Activated B cell treated with CpG ODN at 0.5 μM for 24 hours (primary cell): ENCODE data around the gene SFT2D3. TPM values are rescaled to one million over a fixed set of nuclear protein-coding genes. Genes with fewer than 3 reads are reported as not detected.

Source experiments
- ATAC-seq: fragments of 200-7000 bp; cut with Tn5 transposase; one replicate; pipeline ENCODE4 v1.10.0; 2021; ENCODE audit warnings: low read depth, mild to moderate bottlenecking, moderate library complexity
- CTCF ChIA-PET: fragments of 350-600 bp; sonication (Branson Sonifier 250); formaldehyde crosslinking; loops from one replicate; lab custom pipeline; 2021; ENCODE audit warnings: antibody characterized with exemption; lab: Charles Lee
- POLR2A ChIA-PET: fragments of 350-600 bp; sonication (Branson Sonifier 250); formaldehyde crosslinking; loops from one replicate; lab custom pipeline; 2021; ENCODE audit warnings: antibody characterized with exemption; lab: Charles Lee
- DNase-seq: peaks from one replicate; pipeline ENCODE4 v3.0.0; 2022
- H3K27ac Mint-ChIP-seq: one replicate; pipeline ENCODE4 v1.8.0; 2020; ENCODE audit warnings: mixed read lengths
- H3K27me3 Mint-ChIP-seq: one replicate; pipeline ENCODE4 v1.8.0; 2021; ENCODE audit warnings: mixed read lengths
- H3K36me3 Mint-ChIP-seq: one replicate; pipeline ENCODE4 v1.8.0; 2021; ENCODE audit warnings: low read depth, mixed read lengths
- H3K4me1 Mint-ChIP-seq: one replicate; pipeline ENCODE4 v1.8.0; 2021; ENCODE audit warnings: mixed read lengths
- H3K4me3 Mint-ChIP-seq: one replicate; pipeline ENCODE4 v1.8.0; 2020; ENCODE audit warnings: mild to moderate bottlenecking, mixed read lengths
- H3K9me3 Mint-ChIP-seq: one replicate; pipeline ENCODE4 v1.8.0; 2020; ENCODE audit warnings: mixed read lengths
- intact Hi-C: fragments of 100-400 bp; cut with micrococcal nuclease; formaldehyde crosslinking; loops from one replicate; pipeline ENCODE4 v1.15.1; 2024
- total RNA-seq: library from RNA; stranded (reverse); gene quantifications from 2 replicates; pipeline ENCODE4 v1.2.3, GENCODE V29; 2022
- TF ChIP-seq, protein P1 (sequence below): fragments of 200-600 bp; IDR thresholded peaks from one replicate; pipeline ENCODE4 v1.8.0; 2022; ENCODE audit warnings: antibody characterized with exemption, mild to moderate bottlenecking

The SFT2D3 gene
- total RNA-seq, 1 donor from 2014 or later = 10.1 TPM

GRCh38 chr2:127690696-127691095 is 10.6 kb upstream of the SFT2D3 start:
- H3K36me3 Mint-ChIP-seq = peaks cover 6% of the 10 kb centered on the region
- no peaks in the 10 kb centered on the region for H3K4me1 Mint-ChIP-seq
- ATAC-seq (no peak), DNase-seq (no peak)
- ChIA-PET CTCF (no interaction called here), POLR2A (no interaction called here)
- intact Hi-C loops = no loop called here
- peaks cover 16% of the 10 kb centered on the region for H3K9me3 Mint-ChIP-seq
- no peak overlapping the region for H3K27ac Mint-ChIP-seq
- no peak overlapping the region for H3K4me3 Mint-ChIP-seq
- no peaks in the 10 kb centered on the region for H3K27me3 Mint-ChIP-seq
- TF ChIP-seq, protein P1, sequence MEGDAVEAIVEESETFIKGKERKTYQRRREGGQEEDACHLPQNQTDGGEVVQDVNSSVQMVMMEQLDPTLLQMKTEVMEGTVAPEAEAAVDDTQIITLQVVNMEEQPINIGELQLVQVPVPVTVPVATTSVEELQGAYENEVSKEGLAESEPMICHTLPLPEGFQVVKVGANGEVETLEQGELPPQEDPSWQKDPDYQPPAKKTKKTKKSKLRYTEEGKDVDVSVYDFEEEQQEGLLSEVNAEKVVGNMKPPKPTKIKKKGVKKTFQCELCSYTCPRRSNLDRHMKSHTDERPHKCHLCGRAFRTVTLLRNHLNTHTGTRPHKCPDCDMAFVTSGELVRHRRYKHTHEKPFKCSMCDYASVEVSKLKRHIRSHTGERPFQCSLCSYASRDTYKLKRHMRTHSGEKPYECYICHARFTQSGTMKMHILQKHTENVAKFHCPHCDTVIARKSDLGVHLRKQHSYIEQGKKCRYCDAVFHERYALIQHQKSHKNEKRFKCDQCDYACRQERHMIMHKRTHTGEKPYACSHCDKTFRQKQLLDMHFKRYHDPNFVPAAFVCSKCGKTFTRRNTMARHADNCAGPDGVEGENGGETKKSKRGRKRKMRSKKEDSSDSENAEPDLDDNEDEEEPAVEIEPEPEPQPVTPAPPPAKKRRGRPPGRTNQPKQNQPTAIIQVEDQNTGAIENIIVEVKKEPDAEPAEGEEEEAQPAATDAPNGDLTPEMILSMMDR = no peak

GRCh38 chr2:127694986-127695385 is 6.3 kb upstream of the SFT2D3 start:
- H3K36me3 Mint-ChIP-seq = peaks cover 8% of the 10 kb centered on the region
- ATAC-seq (no peak), DNase-seq (no peak)
- H3K27ac Mint-ChIP-seq = no peak overlapping the region
- H3K4me3 Mint-ChIP-seq = no peak overlapping the region
- no peaks in the 10 kb centered on the region for H3K4me1 Mint-ChIP-seq
- no peaks in the 10 kb centered on the region for H3K27me3 Mint-ChIP-seq
- intact Hi-C loops = loop anchor here (1.0 kb wide), 2 partner anchors 46 to 104 kb away; no protein-coding TSS in a partner anchor
- ChIA-PET POLR2A (no interaction called here), CTCF (interaction anchor here (2.2 kb wide), 1 partner anchor 104 kb away, joined by 7 read pairs; no protein-coding TSS in a partner anchor)
- TF ChIP-seq, protein P1 = no peak
- H3K9me3 Mint-ChIP-seq = peaks cover 11% of the 10 kb centered on the region

DNA sequence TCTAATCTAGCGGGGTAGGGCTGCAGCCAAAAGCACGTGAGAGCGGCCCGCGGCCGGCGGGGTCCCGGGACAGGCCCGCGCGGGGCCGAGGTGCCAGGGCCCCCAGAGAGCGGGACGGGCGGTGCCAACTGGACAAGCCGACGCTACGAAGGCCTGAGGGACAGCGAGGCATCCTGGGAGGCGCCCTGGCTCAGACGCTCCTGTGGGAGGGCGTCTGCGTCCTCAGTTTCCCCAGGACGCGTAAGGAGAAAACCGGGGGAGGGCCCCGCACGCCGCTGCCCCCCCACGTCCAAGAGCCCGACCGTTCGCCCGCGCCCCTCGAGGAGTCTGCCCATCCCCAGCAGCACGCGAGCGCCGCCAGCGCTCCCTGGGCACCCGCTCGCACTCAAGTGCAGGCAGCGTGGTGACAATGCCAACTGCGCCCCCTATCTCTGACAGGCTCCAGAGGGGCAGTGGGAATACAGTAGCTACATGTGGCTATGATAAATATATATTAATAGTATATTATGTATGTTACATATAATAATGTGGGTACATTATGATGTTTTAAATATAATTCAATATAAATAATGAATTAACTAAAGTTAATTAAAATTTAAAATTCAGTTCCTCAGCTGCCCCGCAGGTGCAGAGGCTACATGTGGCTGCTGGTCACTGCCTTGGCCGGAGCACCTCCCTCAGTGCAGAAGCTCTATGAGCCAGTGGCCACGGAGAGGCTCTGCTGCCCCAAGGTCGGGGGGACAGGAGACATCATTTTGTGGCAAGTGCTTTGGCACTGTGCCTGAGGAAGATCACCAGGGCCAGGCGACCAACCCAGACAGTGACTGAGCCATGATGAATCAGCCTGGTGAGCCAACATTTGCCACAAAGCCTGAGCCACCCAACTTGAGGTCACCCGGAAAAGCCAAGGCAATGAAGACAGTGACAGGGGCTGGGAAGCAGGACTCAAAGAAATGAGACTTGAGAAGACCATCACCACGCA is 5.5 kb upstream of the SFT2D3 start:
- Mint-ChIP-seq H3K27ac (no peak overlapping the region), H3K9me3 (peaks cover 11% of the 10 kb centered on the region), H3K4me3 (no peak overlapping the region), H3K4me1 (peaks cover 7% of the 10 kb centered on the region), H3K27me3 (no peaks in the 10 kb centered on the region), H3K36me3 (peaks cover 8% of the 10 kb centered on the region)
- DNase-seq (no peak), ATAC-seq (peak; percentile 41)
- intact Hi-C loops = loop anchor here (1.0 kb wide), 2 partner anchors 46 to 104 kb away; no protein-coding TSS in a partner anchor
- ChIA-PET CTCF (interaction anchor here (0.9 to 2.2 kb wide), 4 partner anchors 9 to 105 kb away, joined by 3 to 7 read pairs (median 3); no protein-coding TSS in a partner anchor), POLR2A (interaction anchor here (0.6 kb wide), 1 partner anchor 10 kb away, joined by 3 read pairs; no protein-coding TSS in a partner anchor)
- TF ChIP-seq, protein P1 = no peak

GRCh38 chr2:127697482-127698180 is 3.7 kb upstream of the SFT2D3 start:
- Mint-ChIP-seq H3K36me3 (peaks cover 15% of the 10 kb centered on the region), H3K4me1 (peaks cover 15% of the 10 kb centered on the region), H3K4me3 (no peak overlapping the region), H3K27me3 (no peaks in the 10 kb centered on the region), H3K9me3 (no peaks in the 10 kb centered on the region), H3K27ac (no peak overlapping the region)
- DNase-seq (no peak), ATAC-seq (no peak)
- intact Hi-C loops = no loop called here
- TF ChIP-seq, protein P1 = no peak
- ChIA-PET POLR2A (no interaction called here), CTCF (no interaction called here)
